Peyer's patch (tissue), 4 donors: ENCODE measurements around the gene PACS2. TPM values are rescaled to one million over a fixed set of nuclear protein-coding genes. Genes with fewer than 3 reads are reported as not detected.

ENCODE experiments used
- DNase-seq, 3 donors: peaks; one replicate each; pipeline ENCODE4 v3.0.0-alpha.2; 2017 to 2019
- H3K27ac ChIP-seq, 4 donors: fragments of 200-600 bp; sonication (generic); one replicate each; pipeline ENCODE4 v1.5.1; 2016 to 2019
- H3K27me3 ChIP-seq, 2 donors: fragments of 200-600 bp; sonication (generic); one replicate each; pipeline ENCODE4 v1.5.1; 2019
- H3K36me3 ChIP-seq, 3 donors: fragments of 200-600 bp; sonication (generic); one replicate each; pipeline ENCODE4 v1.5.1; 2016 to 2019
- H3K4me1 ChIP-seq, 4 donors: fragments of 200-600 bp; sonication (generic); one replicate each; pipeline ENCODE4 v1.5.1; 2016 to 2019
- H3K4me3 ChIP-seq, 4 donors: fragments of 200-600 bp; sonication (generic); 1 replicate in 3 of 4; 2 replicates in 1 of 4; pipeline ENCODE4 v1.5.1; 2016 to 2019; ENCODE audit warnings: mild to moderate bottlenecking in 1 of 4
- H3K9me3 ChIP-seq, 4 donors: fragments of 200-600 bp; sonication (generic); one replicate each; pipeline ENCODE4 v1.5.1; 2016 to 2019; ENCODE audit warnings: mild to moderate bottlenecking in 1 of 4
- POLR2A ChIP-seq, 2 donors: fragments of 450-650 bp; IDR thresholded peaks; one replicate each; pipeline ENCODE4 v1.5.1; 2017; ENCODE audit warnings: antibody characterized with exemption in 2 of 2, mild to moderate bottlenecking in 2 of 2, moderate library complexity in 2 of 2
- total RNA-seq, 4 donors: library from RNA; depleted of rRNA; stranded (reverse); fragments of >200 nt; gene quantifications; one replicate each; pipeline ENCODE4 v1.1.0, GENCODE V29; 2016
- TF ChIP-seq, protein P1 (sequence below), 6 experiments: fragments of 450-650 bp in 4 of 6; fragments of 200-600 bp in 2 of 6; sonication (generic) in 1 of 6; IDR thresholded peaks; one replicate each; pipeline ENCODE4 v1.5.1; 2017 to 2019; ENCODE audit warnings: antibody characterized with exemption in 6 of 6, mild to moderate bottlenecking in 3 of 6, moderate library complexity in 1 of 6

Gene PACS2
- total RNA-seq, 4 donors from 2014 or later: 77.2 to 158 (median 126) TPM

DNA sequence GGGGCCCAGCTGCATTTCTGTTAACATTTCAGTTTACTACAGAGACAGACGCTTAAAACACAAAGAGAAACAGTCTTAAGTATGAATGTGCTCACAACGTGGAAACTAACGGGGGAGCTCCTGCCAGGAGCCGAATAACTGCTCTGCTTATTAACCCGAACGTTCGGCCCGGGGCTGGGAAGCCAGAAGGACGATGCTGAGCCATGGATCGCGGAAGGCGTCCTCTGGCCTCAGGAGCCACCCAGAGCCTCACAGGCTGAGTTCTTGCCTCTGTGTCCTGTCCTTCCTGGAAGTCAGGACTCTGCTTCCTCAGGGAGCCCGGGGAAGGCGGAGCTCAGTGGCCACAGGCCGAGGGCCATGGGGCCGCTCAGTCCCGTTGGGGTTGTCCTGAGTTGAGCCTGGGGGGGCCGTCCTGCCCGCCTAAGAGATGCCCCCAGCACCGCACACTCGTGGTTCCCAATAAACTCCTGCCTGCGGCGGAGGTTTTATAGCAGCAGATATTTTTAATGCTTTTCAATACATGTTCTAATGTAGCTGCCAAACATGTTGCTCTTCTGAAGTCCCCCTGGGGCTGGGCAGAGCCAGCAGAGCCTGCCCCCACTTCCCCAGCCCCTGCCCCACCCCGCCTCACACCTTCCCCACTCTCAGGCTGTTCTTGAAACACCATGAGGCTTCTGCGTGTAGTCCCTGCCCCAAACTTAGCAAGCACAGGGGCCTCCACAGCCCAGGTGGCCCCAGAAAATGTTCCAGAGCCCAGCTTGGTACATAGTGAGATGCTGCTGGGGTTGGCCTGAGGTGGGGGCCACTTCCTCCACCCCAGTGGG, 80.4 kb downstream of the PACS2 start:
- TF ChIP-seq, protein P1, sequence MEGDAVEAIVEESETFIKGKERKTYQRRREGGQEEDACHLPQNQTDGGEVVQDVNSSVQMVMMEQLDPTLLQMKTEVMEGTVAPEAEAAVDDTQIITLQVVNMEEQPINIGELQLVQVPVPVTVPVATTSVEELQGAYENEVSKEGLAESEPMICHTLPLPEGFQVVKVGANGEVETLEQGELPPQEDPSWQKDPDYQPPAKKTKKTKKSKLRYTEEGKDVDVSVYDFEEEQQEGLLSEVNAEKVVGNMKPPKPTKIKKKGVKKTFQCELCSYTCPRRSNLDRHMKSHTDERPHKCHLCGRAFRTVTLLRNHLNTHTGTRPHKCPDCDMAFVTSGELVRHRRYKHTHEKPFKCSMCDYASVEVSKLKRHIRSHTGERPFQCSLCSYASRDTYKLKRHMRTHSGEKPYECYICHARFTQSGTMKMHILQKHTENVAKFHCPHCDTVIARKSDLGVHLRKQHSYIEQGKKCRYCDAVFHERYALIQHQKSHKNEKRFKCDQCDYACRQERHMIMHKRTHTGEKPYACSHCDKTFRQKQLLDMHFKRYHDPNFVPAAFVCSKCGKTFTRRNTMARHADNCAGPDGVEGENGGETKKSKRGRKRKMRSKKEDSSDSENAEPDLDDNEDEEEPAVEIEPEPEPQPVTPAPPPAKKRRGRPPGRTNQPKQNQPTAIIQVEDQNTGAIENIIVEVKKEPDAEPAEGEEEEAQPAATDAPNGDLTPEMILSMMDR (IDR thresholded peaks at IDR 0.05): no peak
- TF ChIP-seq POLR2A (IDR thresholded peaks at IDR 0.05): no peak
- no peak for DNase-seq
- no peaks in the 10 kb centered on the region for H3K36me3 ChIP-seq

GRCh38 chr14:105395538-105395854, 80.9 kb downstream of the PACS2 start:
- no peak overlapping the region for H3K27ac ChIP-seq
- TF ChIP-seq POLR2A (IDR thresholded peaks at IDR 0.05): no peak
- TF ChIP-seq, protein P1 (IDR thresholded peaks at IDR 0.05): no peak
- DNase-seq: no peak
- H3K4me3 ChIP-seq: no peak overlapping the region
- no peaks in the 10 kb centered on the region for H3K36me3 ChIP-seq
- peaks cover 0 to 23% (median 11%) of the 10 kb centered on the region in 4 donors for H3K4me1 ChIP-seq
- H3K9me3 ChIP-seq: no peaks in the 10 kb centered on the region
- H3K27me3 ChIP-seq: no peaks in the 10 kb centered on the region

More for the DNA sequence above, 80.4 kb downstream of the PACS2 start:
- H3K27me3 ChIP-seq: no peaks in the 10 kb centered on the region
- no peak overlapping the region for H3K4me3 ChIP-seq
- peaks cover 0 to 23% (median 14%) of the 10 kb centered on the region in 4 donors for H3K4me1 ChIP-seq
- H3K27ac ChIP-seq: peak overlapping the region in 1 of 4 donors; percentile 13
- no peaks in the 10 kb centered on the region for H3K9me3 ChIP-seq

DNA sequence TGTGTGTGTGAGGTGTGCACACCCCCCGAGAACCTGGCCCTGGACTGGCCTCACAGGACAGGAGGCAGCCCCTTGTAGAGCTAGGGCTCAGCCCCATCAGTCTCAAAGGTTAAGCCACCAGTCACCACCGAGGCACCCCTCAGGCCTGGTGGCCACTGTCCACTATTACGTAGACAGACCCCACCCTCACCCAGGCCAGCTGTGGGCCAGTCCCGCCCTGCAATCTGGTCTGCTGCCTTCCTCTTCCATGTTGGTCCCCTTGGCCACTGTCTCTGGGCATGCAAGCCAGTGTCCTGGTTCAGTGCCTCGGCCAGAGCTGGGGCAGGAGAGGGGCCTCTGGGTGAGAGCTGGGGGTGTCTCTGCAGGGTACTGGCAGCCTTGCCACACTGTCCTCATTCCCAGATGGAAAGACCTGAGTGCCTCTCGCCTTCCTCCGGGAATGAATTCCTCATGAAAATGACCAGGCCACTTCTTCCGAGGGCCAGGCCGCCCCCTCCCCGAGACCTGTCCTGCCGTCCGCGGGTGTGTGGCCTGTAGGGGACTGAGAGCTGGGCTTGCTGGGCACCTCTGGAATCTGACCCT, 82.9 kb downstream of the PACS2 start:
- H3K36me3 ChIP-seq: peaks cover 0 to 4% (median 0%) of the 10 kb centered on the region in 3 donors
- TF ChIP-seq, protein P1 (IDR thresholded peaks at IDR 0.05): no peak
- TF ChIP-seq POLR2A (IDR thresholded peaks at IDR 0.05): no peak
- no peaks in the 10 kb centered on the region for H3K27me3 ChIP-seq
- DNase-seq: no peak
- peaks cover 0 to 23% (median 11%) of the 10 kb centered on the region in 4 donors for H3K4me1 ChIP-seq
- peak overlapping the region; percentile 55 to 98 (median 86) for H3K4me3 ChIP-seq
- H3K27ac ChIP-seq: peak overlapping the region; percentile 81 to 88 (median 84)
- H3K9me3 ChIP-seq: peaks cover 0 to 4% (median 0%) of the 10 kb centered on the region in 4 donors

DNA sequence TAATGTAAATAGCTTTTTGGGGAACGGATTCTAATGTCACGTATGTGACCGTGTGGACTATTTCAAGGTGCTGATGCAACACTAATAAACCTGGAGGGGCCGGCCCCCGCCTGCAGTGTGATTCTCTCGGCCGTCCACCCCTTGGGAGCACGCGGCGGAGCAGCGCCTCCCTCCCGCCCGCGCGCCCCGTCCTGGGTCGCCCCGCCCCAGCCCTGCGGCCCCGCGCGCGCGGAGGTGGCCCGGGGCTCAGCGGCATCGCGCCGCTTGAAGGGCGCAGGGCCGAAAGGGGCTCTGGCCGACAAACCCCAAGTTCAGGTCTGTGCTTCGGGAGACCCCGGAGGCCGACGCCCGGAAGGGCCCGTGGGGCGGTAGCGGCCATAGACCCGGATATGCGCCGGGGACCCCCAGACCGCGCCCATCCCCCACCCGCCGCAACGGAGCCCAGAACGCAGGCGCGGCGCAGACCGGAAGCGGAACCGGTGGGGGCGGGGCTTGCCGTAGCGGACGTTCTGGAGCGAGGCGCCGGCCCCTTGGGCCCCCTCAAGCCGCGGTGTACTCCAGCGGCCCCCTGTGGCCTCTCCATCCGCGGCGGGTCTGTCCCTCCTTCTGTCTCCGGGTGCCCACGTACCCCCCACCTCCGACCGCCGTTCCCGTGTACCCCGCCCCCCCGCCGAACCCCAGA, 83.6 kb downstream of the PACS2 start, which contains the start of gene TEX22:
Gene TEX22 (plus strand): TSS at position 495 of the 682 bp plus-strand sequence. CDS start 803 bp downstream, outside the sequence.
- peaks cover 0 to 23% (median 11%) of the 10 kb centered on the region in 4 donors for H3K4me1 ChIP-seq
- H3K27me3 ChIP-seq: no peaks in the 10 kb centered on the region
- H3K36me3 ChIP-seq: peaks cover 0 to 4% (median 0%) of the 10 kb centered on the region in 3 donors
- peak within 1 kb of the TSS; percentile 55 to 98 (median 86) for H3K4me3 ChIP-seq
- peak within 1 kb of the TSS; percentile 81 to 88 (median 84) for H3K27ac ChIP-seq
- peaks cover 0 to 4% (median 0%) of the 10 kb centered on the region in 4 donors for H3K9me3 ChIP-seq
- TF ChIP-seq, protein P1 (IDR thresholded peaks at IDR 0.05): peak in 1 of 6 experiments; percentile 14
- peak; percentile 62 to 63 for TF ChIP-seq POLR2A (IDR thresholded peaks at IDR 0.05)
- peak; percentile 90 to 96 (median 93) for DNase-seq

DNA sequence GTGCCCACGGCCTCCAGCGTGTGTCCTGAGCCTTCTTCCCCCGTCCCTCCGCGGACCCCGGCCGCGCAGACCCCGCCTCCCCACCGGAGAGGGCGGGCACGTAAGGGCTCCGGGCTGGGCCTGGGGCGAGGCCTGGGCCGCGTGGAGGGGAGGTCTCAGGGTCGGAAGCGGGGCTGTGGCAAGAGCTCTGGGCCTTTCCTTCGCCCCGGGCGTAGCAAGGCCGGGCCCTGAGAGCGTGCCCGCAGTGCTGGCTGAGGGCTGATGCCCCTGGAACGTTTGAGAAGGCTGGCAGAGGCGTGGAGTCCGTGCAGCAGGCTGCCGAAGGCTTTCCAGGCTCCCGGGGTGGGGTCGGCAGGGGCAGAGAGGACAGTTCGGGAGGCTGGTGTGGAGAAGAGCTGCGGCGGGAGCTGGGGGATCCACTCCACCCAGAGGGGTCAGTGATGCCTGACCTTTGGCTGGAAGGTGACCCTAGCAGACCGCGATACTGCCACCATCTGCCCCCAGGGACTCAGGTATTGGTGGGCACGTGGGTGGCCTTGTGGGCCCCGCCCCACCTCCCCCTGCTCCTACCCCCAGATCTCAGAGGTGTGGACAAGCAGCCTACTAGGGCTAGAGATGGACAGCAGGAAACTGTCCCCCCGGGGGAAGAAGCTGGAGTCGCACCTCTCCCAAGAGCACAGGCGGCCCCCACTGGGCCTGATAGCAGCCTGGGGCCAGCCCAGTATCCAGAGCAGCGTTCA, 84.3 kb downstream of the PACS2 start:
- no peak for DNase-seq
- Histone ChIP-seq H3K36me3 (peaks cover 0 to 4% (median 0%) of the 10 kb centered on the region in 3 donors), H3K27me3 (no peaks in the 10 kb centered on the region), H3K4me3 (peak overlapping the region; percentile 55 to 98 (median 86)), H3K4me1 (peaks cover 0 to 23% (median 11%) of the 10 kb centered on the region in 4 donors), H3K27ac (peak overlapping the region; percentile 81 to 88 (median 84)), H3K9me3 (peaks cover 0 to 4% (median 0%) of the 10 kb centered on the region in 4 donors)
- TF ChIP-seq, protein P1 (IDR thresholded peaks at IDR 0.05): no peak
- TF ChIP-seq POLR2A (IDR thresholded peaks at IDR 0.05): no peak
